A673 (cell line): ENCODE results near the gene TXNDC16. TPM values are rescaled to one million over a fixed set of nuclear protein-coding genes. Genes with fewer than 3 reads are reported as not detected.

Experiments
- BruUV-seq: library from RNA; stranded (reverse); fragments of 400-500 nt; replicated peaks from 2 replicates; lab custom pipeline; 2021; lab: Mats Ljungman, UMichigan
- CTCF ChIA-PET: fragments of 300-600 bp; sonication (Branson Sonifier 250); formaldehyde crosslinking; loops from one replicate; lab custom pipeline; 2022; ENCODE audit warnings: antibody characterized with exemption; lab: Charles Lee
- POLR2A ChIA-PET: fragments of 300-600 bp; sonication (Branson Sonifier 250); formaldehyde crosslinking; loops from one replicate; lab custom pipeline; 2022; ENCODE audit warnings: antibody characterized with exemption; ENCODE audit not compliant: low non-redundant PET; lab: Charles Lee
- DNase-seq: peaks from one replicate; pipeline ENCODE4 v3.0.0-alpha.2; 2015; ENCODE audit warnings: low spot score
- H3K27ac ChIP-seq: fragments of 200-600 bp; sonication (generic); 2 replicates; pipeline ENCODE4 v1.5.1; 2016; ENCODE audit warnings: mixed run types, low read depth, mild to moderate bottlenecking, mixed read lengths, antibody characterized with exemption, low read length; ENCODE audit not compliant: poor library complexity, severe bottlenecking
- H3K27me3 ChIP-seq: fragments of 200-600 bp; sonication (generic); replicated peaks from 2 replicates; pipeline ENCODE4 v1.6.1; 2017; ENCODE audit warnings: mixed run types, low read depth, mild to moderate bottlenecking, mixed read lengths, antibody characterized with exemption, low read length; ENCODE audit not compliant: insufficient read depth, poor library complexity
- H3K36me3 ChIP-seq: fragments of 200-600 bp; sonication (generic); 2 replicates; pipeline ENCODE4 v1.6.1; 2016; ENCODE audit warnings: mixed run types, mild to moderate bottlenecking, mixed read lengths, antibody characterized with exemption, low read length; ENCODE audit not compliant: insufficient read depth, poor library complexity, severe bottlenecking
- H3K4me1 ChIP-seq: fragments of 200-600 bp; sonication (generic); 2 replicates; pipeline ENCODE4 v1.6.1; 2017; ENCODE audit warnings: mixed run types, mild to moderate bottlenecking, mixed read lengths, antibody characterized with exemption, low read length; ENCODE audit not compliant: insufficient read depth, poor library complexity, severe bottlenecking
- H3K4me3 ChIP-seq: fragments of 200-600 bp; sonication (generic); 2 replicates; pipeline ENCODE4 v1.5.1; 2016; ENCODE audit warnings: low read depth, mixed run types, mild to moderate bottlenecking, mixed read lengths, low read length; ENCODE audit not compliant: poor library complexity, severe bottlenecking
- H3K9me3 ChIP-seq: fragments of 200-600 bp; sonication (generic); 2 replicates; pipeline ENCODE4 v1.6.1; 2016; ENCODE audit warnings: mixed run types, low read depth, mild to moderate bottlenecking, mixed read lengths, antibody characterized with exemption, low read length; ENCODE audit not compliant: poor library complexity, severe bottlenecking
- EZH2 ChIP-seq: fragments of 200-600 bp; sonication (generic); IDR thresholded peaks from 2 replicates; pipeline ENCODE4 v1.6.1; 2017; ENCODE audit warnings: borderline replicate concordance, low read depth, mild to moderate bottlenecking, mixed read lengths, antibody characterized with exemption, low read length; ENCODE audit not compliant: poor library complexity, severe bottlenecking
- intact Hi-C: fragments of 100-400 bp; cut with micrococcal nuclease; formaldehyde crosslinking; loops from one replicate; pipeline ENCODE4 v1.10.0; 2022; ENCODE audit not compliant: unreplicated experiment
- total RNA-seq: library from RNA; stranded (reverse); gene quantifications from 2 replicates; pipeline ENCODE4 v1.2.3, GENCODE V29; 2021
- TF ChIP-seq, protein P1 (sequence below): fragments of 300-800, 200-600 bp; sonication (generic); conservative IDR thresholded peaks from 2 replicates; pipeline ENCODE4 v1.5.1; 2017; ENCODE audit warnings: low read depth, mild to moderate bottlenecking, antibody characterized with exemption, low read length, moderate library complexity, mixed read lengths

TXNDC16 gene
- total RNA-seq, 1 experiment from 2014 or later = 4.8 TPM

DNA sequence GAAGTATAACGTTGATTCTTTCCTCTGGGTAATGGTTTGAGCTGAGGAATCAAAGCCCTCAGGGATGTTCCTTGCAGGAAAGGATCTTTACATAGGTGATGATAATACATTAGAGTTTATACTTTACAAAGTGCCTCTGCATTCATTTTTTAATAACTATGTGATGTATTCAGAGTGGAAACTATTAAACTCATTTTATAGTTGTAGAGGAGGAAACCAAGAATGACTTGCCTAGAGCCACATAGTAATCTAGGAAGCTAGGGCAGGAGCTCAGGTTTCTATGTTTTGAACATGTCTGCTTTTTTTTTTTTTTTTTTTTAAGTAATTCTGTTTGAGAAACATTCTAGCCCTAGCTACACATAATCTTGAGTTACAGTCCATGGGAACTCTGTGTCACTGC, 117.3 kb downstream of the TXNDC16 start:
- TF ChIP-seq EZH2 = no peak
- TF ChIP-seq, protein P1, sequence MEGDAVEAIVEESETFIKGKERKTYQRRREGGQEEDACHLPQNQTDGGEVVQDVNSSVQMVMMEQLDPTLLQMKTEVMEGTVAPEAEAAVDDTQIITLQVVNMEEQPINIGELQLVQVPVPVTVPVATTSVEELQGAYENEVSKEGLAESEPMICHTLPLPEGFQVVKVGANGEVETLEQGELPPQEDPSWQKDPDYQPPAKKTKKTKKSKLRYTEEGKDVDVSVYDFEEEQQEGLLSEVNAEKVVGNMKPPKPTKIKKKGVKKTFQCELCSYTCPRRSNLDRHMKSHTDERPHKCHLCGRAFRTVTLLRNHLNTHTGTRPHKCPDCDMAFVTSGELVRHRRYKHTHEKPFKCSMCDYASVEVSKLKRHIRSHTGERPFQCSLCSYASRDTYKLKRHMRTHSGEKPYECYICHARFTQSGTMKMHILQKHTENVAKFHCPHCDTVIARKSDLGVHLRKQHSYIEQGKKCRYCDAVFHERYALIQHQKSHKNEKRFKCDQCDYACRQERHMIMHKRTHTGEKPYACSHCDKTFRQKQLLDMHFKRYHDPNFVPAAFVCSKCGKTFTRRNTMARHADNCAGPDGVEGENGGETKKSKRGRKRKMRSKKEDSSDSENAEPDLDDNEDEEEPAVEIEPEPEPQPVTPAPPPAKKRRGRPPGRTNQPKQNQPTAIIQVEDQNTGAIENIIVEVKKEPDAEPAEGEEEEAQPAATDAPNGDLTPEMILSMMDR = no peak
- BruUV-seq = no TSS peak
- no peaks in the 10 kb centered on the region for H3K36me3 ChIP-seq
- POLR2A ChIA-PET = no interaction called here
- intact Hi-C loops = no loop called here
- no peak overlapping the region for H3K4me3 ChIP-seq
- no peak for DNase-seq
- H3K27me3 ChIP-seq = no peaks in the 10 kb centered on the region
- no peaks in the 10 kb centered on the region for H3K4me1 ChIP-seq
- CTCF ChIA-PET = no interaction called here
- no peaks in the 10 kb centered on the region for H3K9me3 ChIP-seq
- no peak overlapping the region for H3K27ac ChIP-seq

DNA sequence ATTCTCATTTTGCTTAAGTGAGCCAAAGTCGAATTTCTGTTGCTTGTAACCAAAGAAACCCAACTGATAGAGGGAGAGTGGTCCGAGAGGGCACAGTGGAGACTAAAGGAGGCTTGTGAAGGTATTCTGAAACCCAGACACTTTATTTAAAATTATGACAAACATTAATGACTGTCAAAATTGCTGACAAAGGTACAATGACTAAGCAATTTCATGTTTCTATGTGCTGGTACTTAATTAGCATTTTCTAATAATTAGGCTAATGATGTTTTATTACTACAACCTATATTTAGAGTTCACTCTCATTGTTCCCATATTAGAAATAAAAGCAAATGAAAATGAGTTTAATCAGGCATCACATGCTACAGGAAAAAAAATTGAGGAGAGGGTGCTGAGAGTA, 121.8 kb downstream of the TXNDC16 start:
- no peak for DNase-seq
- no peaks in the 10 kb centered on the region for H3K4me1 ChIP-seq
- H3K4me3 ChIP-seq = no peak overlapping the region
- no peaks in the 10 kb centered on the region for H3K27me3 ChIP-seq
- BruUV-seq = no TSS peak
- H3K36me3 ChIP-seq = no peaks in the 10 kb centered on the region
- TF ChIP-seq, protein P1 = no peak
- no peak for TF ChIP-seq EZH2
- no peaks in the 10 kb centered on the region for H3K9me3 ChIP-seq
- CTCF ChIA-PET = no interaction called here
- intact Hi-C loops = no loop called here
- POLR2A ChIA-PET = no interaction called here
- no peak overlapping the region for H3K27ac ChIP-seq

DNA sequence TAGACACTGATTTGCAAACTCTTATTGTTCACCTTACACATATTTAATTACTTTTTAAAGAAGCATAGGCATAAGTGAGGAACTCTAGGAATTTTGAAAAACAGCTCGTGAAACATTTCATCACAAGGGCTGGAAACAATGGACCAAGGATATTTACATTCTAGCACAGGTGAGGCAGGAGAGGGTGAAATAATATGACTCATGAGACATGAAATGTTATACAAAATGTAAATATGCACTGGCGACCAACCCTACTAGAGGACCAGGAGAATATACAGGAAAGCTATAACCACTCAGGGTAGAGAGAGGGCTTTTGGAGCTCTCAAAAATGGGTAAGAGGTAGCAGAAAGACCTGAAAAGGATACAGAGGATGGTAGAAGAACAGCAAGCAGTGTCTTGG, 122.9 kb downstream of the TXNDC16 start:
- TF ChIP-seq EZH2 = no peak
- TF ChIP-seq, protein P1 = no peak
- CTCF ChIA-PET = no interaction called here
- Histone ChIP-seq H3K36me3 (no peaks in the 10 kb centered on the region), H3K4me3 (no peak overlapping the region), H3K27ac (no peak overlapping the region), H3K9me3 (no peaks in the 10 kb centered on the region), H3K4me1 (no peaks in the 10 kb centered on the region), H3K27me3 (no peaks in the 10 kb centered on the region)
- no TSS peak for BruUV-seq
- POLR2A ChIA-PET = no interaction called here
- no peak for DNase-seq
- intact Hi-C loops = no loop called here
